Mesendoderm (in vitro differentiated cells): ENCODE data around the gene INTS3.

Experiments
- DNase-seq: peaks from one replicate; pipeline ENCODE4 v3.0.0; 2013
- H2AK5ac ChIP-seq: 2 replicates; pipeline ENCODE4 v1.6.1; 2013; ENCODE audit warnings: low read length, inconsistent platforms
- H2BK120ac ChIP-seq: 2 replicates; pipeline ENCODE4 v1.6.1; 2013; ENCODE audit warnings: low read depth, mild to moderate bottlenecking, low read length, moderate library complexity, mixed read lengths
- H2BK15ac ChIP-seq: replicated peaks from 2 replicates; pipeline ENCODE4 v1.6.1; 2013; ENCODE audit warnings: low read depth, mild to moderate bottlenecking, moderate library complexity
- H2BK5ac ChIP-seq: 2 replicates; pipeline ENCODE4 v1.6.1; 2013; ENCODE audit warnings: low read length, inconsistent platforms
- H3K18ac ChIP-seq: 2 replicates; pipeline ENCODE4 v1.6.1; 2013; ENCODE audit warnings: mild to moderate bottlenecking, low read length, mixed read lengths
- H3K23ac ChIP-seq: one replicate; pipeline ENCODE4 v1.6.1; 2013; ENCODE audit warnings: low read length
- H3K27ac ChIP-seq: 2 replicates; pipeline ENCODE4 v1.5.1; 2013; ENCODE audit warnings: low read depth, mild to moderate bottlenecking, inconsistent platforms, low read length, moderate library complexity
- H3K27me3 ChIP-seq: 2 replicates; pipeline ENCODE4 v1.6.1; 2013; ENCODE audit warnings: low read length, control low read depth, mild to moderate bottlenecking, inconsistent platforms; ENCODE audit not compliant: insufficient read depth, poor library complexity
- H3K36me3 ChIP-seq: 2 replicates; pipeline ENCODE4 v1.6.1; 2013; ENCODE audit warnings: low read length, inconsistent platforms; ENCODE audit not compliant: control insufficient read depth, insufficient read depth
- H3K4ac ChIP-seq: one replicate; pipeline ENCODE4 v1.6.1; 2013; ENCODE audit warnings: low read depth, mild to moderate bottlenecking, low read length, moderate library complexity
- H3K4me1 ChIP-seq: 2 replicates; pipeline ENCODE4 v1.6.1; 2013; ENCODE audit warnings: low read depth, low read length, inconsistent platforms; ENCODE audit not compliant: control insufficient read depth
- H3K4me2 ChIP-seq: 2 replicates; pipeline ENCODE4 v1.6.1; 2013; ENCODE audit warnings: low read length
- H3K4me3 ChIP-seq: 2 replicates; pipeline ENCODE4 v1.5.1; 2013; ENCODE audit warnings: mild to moderate bottlenecking, low read length
- H3K56ac ChIP-seq: one replicate; pipeline ENCODE4 v1.6.1; 2013; ENCODE audit warnings: low read length
- H3K79me1 ChIP-seq: 2 replicates; pipeline ENCODE4 v1.6.1; 2013; ENCODE audit warnings: low read length, inconsistent platforms
- H3K79me2 ChIP-seq: 2 replicates; pipeline ENCODE4 v1.6.1; 2013; ENCODE audit warnings: mild to moderate bottlenecking, low read length; ENCODE audit not compliant: control insufficient read depth, insufficient read depth
- H3K9ac ChIP-seq: 2 replicates; pipeline ENCODE4 v1.6.1; 2013; ENCODE audit warnings: low read length, inconsistent platforms
- H4K5ac ChIP-seq: one replicate; pipeline ENCODE4 v1.6.1; 2013; ENCODE audit warnings: low read length
- H4K8ac ChIP-seq: one replicate; pipeline ENCODE4 v1.6.1; 2013; ENCODE audit warnings: low read depth, mild to moderate bottlenecking, control low read depth, low read length, moderate library complexity
- whole genome bisulfite sequencing: extraction: QIAGEN DNeasy Blood & Tissue Kit; methylation state at CpG from one replicate; pipeline ENCODE4 v1.1.7; 2013; ENCODE audit warnings: low lambda C conversion rate, missing lambda C conversion rate; ENCODE audit not compliant: insufficient coverage; ENCODE audit errors: extremely low coverage; 5-methylcytosine and 5-hydroxymethylcytosine counted together

Gene INTS3

GRCh38 chr1:153793261-153793972, 65.6 kb downstream of the INTS3 start:
- Histone ChIP-seq H3K4me3 (no peak overlapping the region), H4K8ac (no peak overlapping the region), H3K4ac (no peak overlapping the region), H3K79me2 (no peaks in the 10 kb centered on the region), H3K27ac (no peak overlapping the region), H3K79me1 (no peaks in the 10 kb centered on the region), H3K36me3 (no peaks in the 10 kb centered on the region), H2AK5ac (no peak overlapping the region), H3K18ac (no peak overlapping the region), H2BK120ac (no peak overlapping the region), H2BK5ac (no peak overlapping the region), H3K4me1 (no peaks in the 10 kb centered on the region), H4K5ac (no peak overlapping the region), H3K4me2 (no peak overlapping the region), H3K9ac (no peak overlapping the region), H2BK15ac (no peak overlapping the region), H3K27me3 (no peaks in the 10 kb centered on the region), H3K23ac (no peak overlapping the region), H3K56ac (no peak overlapping the region)
- no CpG with 5 or more reads among the region's 9 CpGs for WGBS
- no peak for DNase-seq

GRCh38 chr1:153793973-153794615, 66.2 kb downstream of the INTS3 start:
- no peak overlapping the region for H3K4ac ChIP-seq
- H2BK15ac ChIP-seq, result no peak overlapping the region
- no peaks in the 10 kb centered on the region for H3K79me1 ChIP-seq
- no peak overlapping the region for H3K23ac ChIP-seq
- peak overlapping the region; percentile 53 for H3K56ac ChIP-seq
- no peak overlapping the region for H3K9ac ChIP-seq
- no peak overlapping the region for H4K8ac ChIP-seq
- no peaks in the 10 kb centered on the region for H3K36me3 ChIP-seq
- H2AK5ac ChIP-seq, result no peak overlapping the region
- no peaks in the 10 kb centered on the region for H3K4me1 ChIP-seq
- H3K79me2 ChIP-seq, result no peaks in the 10 kb centered on the region
- DNase-seq, result no peak
- no peak overlapping the region for H2BK5ac ChIP-seq
- no peak overlapping the region for H3K18ac ChIP-seq
- H4K5ac ChIP-seq, result no peak overlapping the region
- H2BK120ac ChIP-seq, result no peak overlapping the region
- no peak overlapping the region for H3K4me2 ChIP-seq
- H3K4me3 ChIP-seq, result no peak overlapping the region
- WGBS, result no CpG with 5 or more reads among the region's 12 CpGs
- H3K27ac ChIP-seq, result no peak overlapping the region
- no peaks in the 10 kb centered on the region for H3K27me3 ChIP-seq

DNA sequence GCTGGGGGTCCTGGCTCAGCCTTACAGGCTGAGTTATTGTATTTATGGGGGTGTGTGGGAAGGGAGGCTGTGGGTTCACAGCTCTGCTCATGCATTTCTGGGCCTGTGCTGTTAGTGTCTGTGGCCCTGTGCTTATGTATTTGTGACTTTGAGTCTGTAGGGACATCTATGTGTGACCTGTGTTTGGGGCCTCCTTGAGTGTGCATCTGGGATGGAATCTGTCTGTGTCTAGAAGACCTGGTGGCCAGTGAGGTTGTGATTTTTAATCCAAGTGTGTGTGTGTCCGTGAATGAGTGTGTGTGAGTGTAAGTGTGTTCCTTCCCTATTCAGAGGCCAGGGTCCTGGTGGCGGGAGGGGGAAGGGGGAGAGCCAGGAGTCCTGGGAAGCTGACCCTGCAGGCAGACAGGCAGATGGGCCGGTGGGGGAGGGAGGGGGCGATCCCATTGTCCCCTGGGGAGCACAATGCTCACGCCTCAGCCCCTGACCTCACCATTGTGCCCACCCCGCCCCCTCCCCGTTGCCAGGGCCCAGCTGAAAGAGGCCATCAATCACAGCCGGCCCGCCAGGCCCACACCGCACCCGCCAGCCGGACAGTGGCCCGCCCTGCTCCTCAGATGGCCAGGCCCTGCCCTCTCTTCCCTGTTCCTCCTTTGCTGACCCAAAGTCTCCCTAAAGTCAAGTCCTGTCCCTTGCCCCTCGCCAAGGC, 66.9 kb downstream of the INTS3 start:
- H2BK15ac ChIP-seq, result no peak overlapping the region
- H4K5ac ChIP-seq, result no peak overlapping the region
- H3K36me3 ChIP-seq, result no peaks in the 10 kb centered on the region
- H3K4ac ChIP-seq, result no peak overlapping the region
- H3K9ac ChIP-seq, result no peak overlapping the region
- H2AK5ac ChIP-seq, result no peak overlapping the region
- H3K4me1 ChIP-seq, result no peaks in the 10 kb centered on the region
- H2BK5ac ChIP-seq, result no peak overlapping the region
- no peaks in the 10 kb centered on the region for H3K27me3 ChIP-seq
- H3K23ac ChIP-seq, result no peak overlapping the region
- no peak overlapping the region for H3K27ac ChIP-seq
- H2BK120ac ChIP-seq, result no peak overlapping the region
- no peak overlapping the region for H3K18ac ChIP-seq
- DNase-seq, result no peak
- H4K8ac ChIP-seq, result no peak overlapping the region
- WGBS, result no CpG with 5 or more reads among the region's 14 CpGs
- H3K4me3 ChIP-seq, result no peak overlapping the region
- no peaks in the 10 kb centered on the region for H3K79me2 ChIP-seq
- no peak overlapping the region for H3K4me2 ChIP-seq
- no peaks in the 10 kb centered on the region for H3K79me1 ChIP-seq
- peak overlapping the region; percentile 53 for H3K56ac ChIP-seq

GRCh38 chr1:153795330-153795837, 67.5 kb downstream of the INTS3 start:
- no CpG with 5 or more reads among the region's 18 CpGs for WGBS
- H3K18ac ChIP-seq, result no peak overlapping the region
- no peak overlapping the region for H2BK120ac ChIP-seq
- no peak overlapping the region for H4K5ac ChIP-seq
- no peak overlapping the region for H2BK15ac ChIP-seq
- H3K9ac ChIP-seq, result no peak overlapping the region
- H3K23ac ChIP-seq, result no peak overlapping the region
- H3K4me2 ChIP-seq, result no peak overlapping the region
- no peak overlapping the region for H3K4ac ChIP-seq
- no peak for DNase-seq
- H2BK5ac ChIP-seq, result no peak overlapping the region
- H3K36me3 ChIP-seq, result no peaks in the 10 kb centered on the region
- H3K4me3 ChIP-seq, result no peak overlapping the region
- H3K27me3 ChIP-seq, result no peaks in the 10 kb centered on the region
- no peaks in the 10 kb centered on the region for H3K79me2 ChIP-seq
- no peak overlapping the region for H3K27ac ChIP-seq
- no peaks in the 10 kb centered on the region for H3K4me1 ChIP-seq
- no peak overlapping the region for H2AK5ac ChIP-seq
- H4K8ac ChIP-seq, result no peak overlapping the region
- H3K79me1 ChIP-seq, result no peaks in the 10 kb centered on the region
- no peak overlapping the region for H3K56ac ChIP-seq

GRCh38 chr1:153795934-153796785, 68.3 kb downstream of the INTS3 start:
- Histone ChIP-seq H3K4me1 (no peaks in the 10 kb centered on the region), H3K27ac (no peak overlapping the region), H3K79me2 (no peaks in the 10 kb centered on the region), H3K23ac (no peak overlapping the region), H2BK5ac (no peak overlapping the region), H4K5ac (no peak overlapping the region), H4K8ac (no peak overlapping the region), H3K18ac (no peak overlapping the region), H3K79me1 (no peaks in the 10 kb centered on the region), H3K56ac (no peak overlapping the region), H3K4me3 (no peak overlapping the region), H3K4me2 (no peak overlapping the region), H3K27me3 (no peaks in the 10 kb centered on the region), H3K9ac (no peak overlapping the region), H2AK5ac (no peak overlapping the region), H2BK15ac (no peak overlapping the region), H2BK120ac (no peak overlapping the region), H3K4ac (no peak overlapping the region), H3K36me3 (no peaks in the 10 kb centered on the region)
- no peak for DNase-seq
- no CpG with 5 or more reads among the region's 9 CpGs for WGBS
